H1 (cell line): ENCODE measurements around the gene PIGK. TPM values are rescaled to one million over a fixed set of nuclear protein-coding genes. Genes with fewer than 3 reads are reported as not detected.

Experiments
- CTCF ChIA-PET: fragments of 300-600 bp; sonication (Branson Sonifier 250); formaldehyde crosslinking; loops from one replicate; lab custom pipeline; 2021; ENCODE audit not compliant: partially characterized antibody; lab: Charles Lee
- POLR2A ChIA-PET: fragments of 300-600 bp; sonication (Branson Sonifier 250); formaldehyde crosslinking; loops from one replicate; lab custom pipeline; 2021; ENCODE audit warnings: inconsistent platforms; ENCODE audit not compliant: partially characterized antibody; lab: Charles Lee
- DNase-seq, 2 experiments: peaks; one replicate each; pipeline versions ENCODE4 v3.0.0 to v3.0.0-alpha.2; 2010 to 2022; ENCODE audit warnings: low spot score in 2 of 2, low read depth in 1 of 2, mixed read lengths in 1 of 2
- FAIRE-seq: peaks from 2 replicates; lab custom pipeline; 2011; peaks lifted over from hg19 to GRCh38; lab: Jason Lieb, UNC
- H2AFZ ChIP-seq: 2 replicates; pipeline ENCODE4 v1.8.1; 2012; ENCODE audit warnings: low read length, inconsistent platforms
- H2AK5ac ChIP-seq: 2 replicates; pipeline ENCODE4 v1.6.1; 2013; ENCODE audit warnings: low read depth, low read length
- H2BK120ac ChIP-seq: replicated peaks from 2 replicates; pipeline ENCODE3; 2013; ENCODE audit warnings: low read depth, low read length, inconsistent platforms
- H2BK12ac ChIP-seq: 2 replicates; pipeline ENCODE4 v1.6.1; 2013; ENCODE audit warnings: low read depth, low read length
- H2BK15ac ChIP-seq: 2 replicates; pipeline ENCODE4 v1.6.1; 2013; ENCODE audit warnings: low read length
- H2BK20ac ChIP-seq: 2 replicates; pipeline ENCODE4 v1.6.1; 2013; ENCODE audit warnings: low read length
- H2BK5ac ChIP-seq: 2 replicates; pipeline ENCODE4 v1.6.1; 2013; ENCODE audit warnings: low read depth, low read length
- H3K14ac ChIP-seq: 2 replicates; pipeline ENCODE4 v1.6.1; 2013; ENCODE audit warnings: inconsistent platforms; ENCODE audit not compliant: insufficient read length
- H3K18ac ChIP-seq: 2 replicates; pipeline ENCODE4 v1.6.1; 2013; ENCODE audit warnings: low read length; ENCODE audit errors: extremely low read depth
- H3K23ac ChIP-seq: 2 replicates; pipeline ENCODE4 v1.6.1; 2013; ENCODE audit warnings: inconsistent platforms; ENCODE audit not compliant: insufficient read length
- H3K23me2 ChIP-seq: 2 replicates; pipeline ENCODE4 v1.6.1; 2013; ENCODE audit warnings: low read depth, low read length
- H3K27ac ChIP-seq: 2 replicates; pipeline ENCODE4 v1.6.1; 2011; ENCODE audit warnings: low read depth, low read length, inconsistent platforms
- H3K27me3 ChIP-seq, 4 experiments: replicated peaks in 1 of 4; 1 replicate in 1 of 4; 2 replicates in 3 of 4; pipeline versions ENCODE4 v1.6.1 to v1.8.1; 2011 to 2013; ENCODE audit warnings: low read length in 3 of 4, mild to moderate bottlenecking in 3 of 4, inconsistent platforms in 2 of 4, mixed read lengths in 2 of 4, moderate library complexity in 1 of 4; ENCODE audit not compliant: control insufficient read depth in 3 of 4, insufficient read depth in 3 of 4; ENCODE audit errors: extremely low read depth in 1 of 4
- H3K36me3 ChIP-seq, 4 experiments: 2 replicates each; pipeline versions ENCODE4 v1.6.1 to v1.8.1; 2011 to 2013; ENCODE audit warnings: mild to moderate bottlenecking in 4 of 4, low read length in 3 of 4, moderate library complexity in 2 of 4, control low read depth in 1 of 4, inconsistent platforms in 1 of 4; ENCODE audit not compliant: insufficient read depth in 4 of 4, control insufficient read depth in 2 of 4
- H3K4ac ChIP-seq: replicated peaks from 2 replicates; pipeline ENCODE3; 2013; ENCODE audit warnings: low read length, low read depth, mixed read lengths, inconsistent platforms; ENCODE audit not compliant: insufficient read length
- H3K4me1 ChIP-seq, 4 experiments: replicated peaks in 1 of 4; 1 replicate in 1 of 4; 2 replicates in 3 of 4; pipeline versions ENCODE4 v1.6.1 to v1.8.1; 2011 to 2013; ENCODE audit warnings: low read length in 3 of 4, inconsistent platforms in 2 of 4, mixed read lengths in 1 of 4; ENCODE audit not compliant: insufficient read depth in 4 of 4, control insufficient read depth in 3 of 4
- H3K4me2 ChIP-seq, 2 experiments: 2 replicates each; pipeline versions ENCODE4 v1.6.1 to v1.8.1; 2011 to 2013; ENCODE audit warnings: low read depth in 2 of 2, low read length in 2 of 2, control low read depth in 1 of 2, inconsistent platforms in 1 of 2, mild to moderate bottlenecking in 1 of 2; ENCODE audit not compliant: insufficient read depth in 1 of 2
- H3K4me3 ChIP-seq, 4 experiments: fragments of 200-600, 300-600 bp in 1 of 4; sonication (generic), shearing (Covaris generic), sonication (Bioruptor Twin) in 1 of 4; 2 replicates each; pipeline versions ENCODE4 v1.5.1 to v1.8.1; 2011 to 2016; ENCODE audit warnings: low read length in 4 of 4, low read depth in 3 of 4, control low read depth in 2 of 4, inconsistent platforms in 2 of 4, mild to moderate bottlenecking in 2 of 4, mixed read lengths in 1 of 4, moderate library complexity in 1 of 4; ENCODE audit not compliant: insufficient read depth in 2 of 4; ENCODE audit errors: extremely low read depth in 1 of 4
- H3K56ac ChIP-seq: replicated peaks from 2 replicates; pipeline ENCODE3; 2013; ENCODE audit warnings: low read depth, mild to moderate bottlenecking, mixed read lengths, low read length, inconsistent platforms; ENCODE audit not compliant: insufficient read length
- H3K79me1 ChIP-seq: 2 replicates; pipeline ENCODE4 v1.6.1; 2013; ENCODE audit warnings: low read depth, low read length, control low read depth
- H3K79me2 ChIP-seq, 2 experiments: 2 replicates each; pipeline versions ENCODE4 v1.6.1 to v1.8.1; 2012 to 2013; ENCODE audit warnings: low read length in 2 of 2, mild to moderate bottlenecking in 2 of 2, inconsistent platforms in 1 of 2; ENCODE audit not compliant: insufficient read depth in 2 of 2, control insufficient read depth in 1 of 2
- H3K9ac ChIP-seq, 4 experiments: replicated peaks in 1 of 4; 1 replicate in 1 of 4; 2 replicates in 3 of 4; pipeline versions ENCODE4 v1.6.1 to v1.8.1; 2011 to 2013; ENCODE audit warnings: low read depth in 3 of 4, low read length in 3 of 4, control low read depth in 2 of 4, mild to moderate bottlenecking in 2 of 4, moderate library complexity in 2 of 4, inconsistent platforms in 1 of 4; ENCODE audit errors: extremely low read depth in 1 of 4
- H3K9me3 ChIP-seq, 2 experiments: 2 replicates each; pipeline versions ENCODE4 v1.6.1 to v1.8.1; 2012 to 2013; ENCODE audit warnings: mild to moderate bottlenecking in 2 of 2, moderate library complexity in 2 of 2, control low read depth in 1 of 2, inconsistent platforms in 1 of 2, low read depth in 1 of 2, low read length in 1 of 2, mixed read lengths in 1 of 2; ENCODE audit not compliant: insufficient read depth in 2 of 2
- H4K20me1 ChIP-seq, 2 experiments: replicated peaks in 1 of 2; 2 replicates each; pipeline versions ENCODE3 to v1.8.1; 2011 to 2013; ENCODE audit warnings: inconsistent platforms in 2 of 2, low read length in 2 of 2, mild to moderate bottlenecking in 1 of 2; ENCODE audit not compliant: insufficient read depth in 2 of 2, control insufficient read depth in 1 of 2
- H4K5ac ChIP-seq: 2 replicates; pipeline ENCODE4 v1.6.1; 2013; ENCODE audit warnings: low read length, low read depth, mixed read lengths, inconsistent platforms; ENCODE audit not compliant: insufficient read length
- H4K8ac ChIP-seq: 2 replicates; pipeline ENCODE4 v1.8.0; 2013; ENCODE audit warnings: mild to moderate bottlenecking, moderate library complexity, low read length, inconsistent platforms; ENCODE audit not compliant: insufficient read depth; ENCODE audit errors: extremely low read depth
- H4K91ac ChIP-seq: replicated peaks from 2 replicates; pipeline ENCODE3; 2013; ENCODE audit warnings: low read length, mixed read lengths, inconsistent platforms; ENCODE audit not compliant: insufficient read length
- ASH2L ChIP-seq: fragments of 200-600, 300-600 bp; sonication (generic); IDR thresholded peaks from one replicate; pipeline ENCODE4 v1.7.1; 2017; ENCODE audit warnings: low read length
- FOSL1 ChIP-seq: IDR thresholded peaks from 2 replicates; pipeline ENCODE4 v1.6.1; 2011; ENCODE audit warnings: mild to moderate bottlenecking, low read depth, low read length, moderate library complexity; ENCODE audit not compliant: insufficient read depth
- GABPA ChIP-seq: IDR thresholded peaks from 2 replicates; pipeline ENCODE4 v1.6.1; 2011; ENCODE audit warnings: mild to moderate bottlenecking, low read length, moderate library complexity, borderline replicate concordance; ENCODE audit not compliant: insufficient read depth
- MAFK ChIP-seq: IDR thresholded peaks from 2 replicates; pipeline ENCODE4 v1.6.1; 2012; ENCODE audit warnings: low read depth, mild to moderate bottlenecking, improper control_type of control experiment, low read length
- POLR2A ChIP-seq, 2 experiments: IDR thresholded peaks; 1 replicate in 1 of 2; 2 replicates in 1 of 2; pipeline ENCODE4 v1.6.1; 2011; ENCODE audit warnings: low read depth in 2 of 2, low read length in 2 of 2, mild to moderate bottlenecking in 2 of 2; ENCODE audit errors: control extremely low read depth in 1 of 2
- RAD21 ChIP-seq, 2 experiments: IDR thresholded peaks in 1 of 2; conservative IDR thresholded peaks in 1 of 2; 2 replicates each; pipeline ENCODE4 v1.6.1; 2011; ENCODE audit warnings: low read depth in 2 of 2, low read length in 2 of 2, improper control_type of control experiment in 1 of 2, inconsistent platforms in 1 of 2, mild to moderate bottlenecking in 1 of 2, moderate library complexity in 1 of 2
- SIRT6 ChIP-seq: IDR thresholded peaks from one replicate; pipeline ENCODE4 v1.7.1; 2012; ENCODE audit warnings: low read length, inconsistent platforms
- SP1 ChIP-seq: IDR thresholded peaks from 2 replicates; pipeline ENCODE4 v1.6.1; 2011; ENCODE audit warnings: low read depth, low read length
- SUZ12 ChIP-seq: fragments of 200-600 bp; sonication (generic); IDR thresholded peaks from 2 replicates; pipeline ENCODE4 v1.6.1; 2012; ENCODE audit warnings: mild to moderate bottlenecking, inconsistent platforms, low read length, moderate library complexity, mixed read lengths
- WGBS, 2 experiments: shearing (Covaris generic) in 1 of 2; methylation state at CpG; one replicate each; pipeline versions ENCODE4 v1.1.6 to v1.1.7; 2013 to 2015; ENCODE audit warnings: low lambda C conversion rate in 2 of 2, mixed read lengths in 2 of 2, inconsistent platforms in 1 of 2, low coverage in 1 of 2, missing lambda C conversion rate in 1 of 2; ENCODE audit not compliant: insufficient replicate concordance in 2 of 2, insufficient coverage in 1 of 2, insufficient read length in 1 of 2; ENCODE audit errors: extremely low coverage in 1 of 2, missing lambda C conversion rate in 1 of 2; 5-methylcytosine and 5-hydroxymethylcytosine counted together
- polyA plus RNA-seq, 7 experiments: library from polyadenylated mRNA; depleted of rRNA in 3 of 7; stranded (reverse) in 5 of 7; unstranded in 2 of 7; fragments of >200 nt in 5 of 7; fragments of 200-250 nt in 2 of 7; gene quantifications; 1 replicate in 5 of 7; 2 replicates in 1 of 7; 4 replicates in 1 of 7; pipeline versions ENCODE4 v1.2.1 to v1.2.3, GENCODE V29; 2011 to 2013; ENCODE audit warnings: missing spikeins in 2 of 7, mixed read lengths in 2 of 7
- total RNA-seq: library from RNA; stranded (reverse); fragmentation: NEBNext Ultra II Directional; extraction: Animal tissue kit (Norgen Biotek cat#: 25700); gene quantifications from 2 replicates; pipeline ENCODE4 v1.2.1, GENCODE V29; 2021
- TF ChIP-seq, protein P1 (sequence below), 3 experiments: IDR thresholded peaks; 1 replicate in 2 of 3; 2 replicates in 1 of 3; pipeline versions ENCODE4 v1.5.1 to v1.6.1; 2011; ENCODE audit warnings: low read length in 3 of 3, mild to moderate bottlenecking in 3 of 3, inconsistent platforms in 2 of 3, low read depth in 1 of 3, moderate library complexity in 1 of 3; ENCODE audit not compliant: insufficient read depth in 1 of 3; ENCODE audit errors: control extremely low read depth in 1 of 3
- TF ChIP-seq, protein P2 (sequence below): IDR thresholded peaks from 2 replicates; pipeline ENCODE4 v1.6.1; 2011; ENCODE audit warnings: low read depth, mild to moderate bottlenecking, low read length; ENCODE audit not compliant: insufficient read depth

Gene PIGK
- total and polyA plus RNA-seq, 2 of the 8 experiments (the other 6 are each of a cell fraction or from before 2014, with no cell fraction given): 5.6 to 23.2 TPM

DNA sequence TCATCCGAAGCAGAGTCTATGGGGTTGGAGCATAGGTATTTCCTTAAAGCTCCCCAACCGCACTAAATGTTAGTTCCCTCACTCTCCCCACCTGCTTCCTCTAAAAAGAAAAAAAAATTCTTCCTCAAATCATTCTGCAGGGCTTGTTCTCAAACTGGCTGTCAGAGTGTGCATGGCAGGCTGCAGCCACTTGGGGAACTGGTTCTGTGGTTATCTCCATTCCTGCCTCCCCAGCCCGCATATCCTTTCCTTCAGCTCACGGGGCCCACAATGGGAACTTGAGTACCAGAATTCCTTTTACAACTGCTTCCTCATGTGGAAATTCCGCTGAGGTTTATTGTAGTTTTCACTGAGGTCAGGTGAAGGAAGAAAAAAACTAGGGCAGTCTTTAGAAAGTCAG lies 159.2 kb downstream of the PIGK start:
- Histone ChIP-seq H3K79me2 (no peaks in the 10 kb centered on the region), H3K9me3 (no peaks in the 10 kb centered on the region), H2BK5ac (no peak overlapping the region), H3K79me1 (no peaks in the 10 kb centered on the region), H3K4me3 (no peak overlapping the region), H2AFZ (peak overlapping the region; percentile 10; the same call in 1 of the 2 replicates), H3K18ac (no peak overlapping the region), H3K36me3 (no peaks in the 10 kb centered on the region), H4K8ac (no peak overlapping the region), H3K14ac (no peak overlapping the region), H3K4me1 (peaks cover 2 to 7% (median 4%) of the 10 kb centered on the region in 4 experiments; a peak in 6 of 7 replicates), H3K9ac (no peak overlapping the region), H3K27me3 (no peaks in the 10 kb centered on the region), H4K91ac (no peak overlapping the region), H4K20me1 (no peaks in the 10 kb centered on the region), H3K4ac (no peak overlapping the region), H2BK12ac (no peak overlapping the region), H2BK15ac (no peak overlapping the region), H3K56ac (no peak overlapping the region), H2BK20ac (no peak overlapping the region), H4K5ac (no peak overlapping the region), H3K4me2 (no peak overlapping the region), H2AK5ac (no peak overlapping the region), H3K23me2 (no peaks in the 10 kb centered on the region), H2BK120ac (no peak overlapping the region), H3K23ac (no peak overlapping the region), H3K27ac (no peak overlapping the region)
- FAIRE-seq (peak; percentile 66), DNase-seq (peak in 1 of 2 experiments; percentile 53)
- POLR2A ChIA-PET: no interaction called here
- 40% methylated on average over 5 of the region's 5 CpGs; no CpG with 5 or more reads in 1 of the 2 experiments for WGBS, 2 experiments
- CTCF ChIA-PET: interaction anchor here (1.0 to 2.1 kb wide), 3 partner anchors 9 to 29 kb away, joined by 3 to 6 read pairs (median 4); no protein-coding TSS in a partner anchor
- no peak for TF ChIP-seq POLR2A (IDR thresholded peaks at IDR 0.05; ENCODE audit: control extremely low read depth in 1 of 2, low read depth in 2 of 2, low read length in 2 of 2)
- TF ChIP-seq, protein P1, sequence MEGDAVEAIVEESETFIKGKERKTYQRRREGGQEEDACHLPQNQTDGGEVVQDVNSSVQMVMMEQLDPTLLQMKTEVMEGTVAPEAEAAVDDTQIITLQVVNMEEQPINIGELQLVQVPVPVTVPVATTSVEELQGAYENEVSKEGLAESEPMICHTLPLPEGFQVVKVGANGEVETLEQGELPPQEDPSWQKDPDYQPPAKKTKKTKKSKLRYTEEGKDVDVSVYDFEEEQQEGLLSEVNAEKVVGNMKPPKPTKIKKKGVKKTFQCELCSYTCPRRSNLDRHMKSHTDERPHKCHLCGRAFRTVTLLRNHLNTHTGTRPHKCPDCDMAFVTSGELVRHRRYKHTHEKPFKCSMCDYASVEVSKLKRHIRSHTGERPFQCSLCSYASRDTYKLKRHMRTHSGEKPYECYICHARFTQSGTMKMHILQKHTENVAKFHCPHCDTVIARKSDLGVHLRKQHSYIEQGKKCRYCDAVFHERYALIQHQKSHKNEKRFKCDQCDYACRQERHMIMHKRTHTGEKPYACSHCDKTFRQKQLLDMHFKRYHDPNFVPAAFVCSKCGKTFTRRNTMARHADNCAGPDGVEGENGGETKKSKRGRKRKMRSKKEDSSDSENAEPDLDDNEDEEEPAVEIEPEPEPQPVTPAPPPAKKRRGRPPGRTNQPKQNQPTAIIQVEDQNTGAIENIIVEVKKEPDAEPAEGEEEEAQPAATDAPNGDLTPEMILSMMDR (IDR thresholded peaks at IDR 0.05; ENCODE audit: control extremely low read depth in 1 of 3, insufficient read depth in 1 of 3, low read depth in 1 of 3, low read length in 3 of 3): peak in 2 of 3 experiments; percentile 31 to 35; a peak in 3 of 4 replicates
- TF ChIP-seq SP1: peak; percentile 31; the same call in 1 of the 2 replicates
- TF ChIP-seq MAFK: no peak
- TF ChIP-seq RAD21 (IDR thresholded peaks at IDR 0.05 in 1 of 2, conservative IDR thresholded peaks at IDR 0.05 in 1 of 2; ENCODE audit: low read depth in 2 of 2, low read length in 2 of 2): peak; percentile 31 to 37; a peak in 2 of 4 replicates
- no peak for TF ChIP-seq SUZ12
- TF ChIP-seq, protein P2, sequence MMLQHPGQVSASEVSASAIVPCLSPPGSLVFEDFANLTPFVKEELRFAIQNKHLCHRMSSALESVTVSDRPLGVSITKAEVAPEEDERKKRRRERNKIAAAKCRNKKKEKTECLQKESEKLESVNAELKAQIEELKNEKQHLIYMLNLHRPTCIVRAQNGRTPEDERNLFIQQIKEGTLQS: no peak
- TF ChIP-seq SIRT6: no peak
- no peak for TF ChIP-seq FOSL1
- peak; percentile 25 for TF ChIP-seq ASH2L
- TF ChIP-seq GABPA: no peak
